Activated B cell treated with CpG ODN at 0.5 μM for 24 hours (primary cell): ENCODE data around the gene GABRB3. TPM values are rescaled to one million over a fixed set of nuclear protein-coding genes. Genes with fewer than 3 reads are reported as not detected.

Source experiments
- ATAC-seq: fragments of 200-7000 bp; cut with Tn5 transposase; one replicate; pipeline ENCODE4 v1.10.0; 2021; ENCODE audit warnings: low read depth, mild to moderate bottlenecking, moderate library complexity
- CTCF ChIA-PET: fragments of 350-600 bp; sonication (Branson Sonifier 250); formaldehyde crosslinking; loops from one replicate; lab custom pipeline; 2021; ENCODE audit warnings: antibody characterized with exemption; lab: Charles Lee
- POLR2A ChIA-PET: fragments of 350-600 bp; sonication (Branson Sonifier 250); formaldehyde crosslinking; loops from one replicate; lab custom pipeline; 2021; ENCODE audit warnings: antibody characterized with exemption; lab: Charles Lee
- DNase-seq: peaks from one replicate; pipeline ENCODE4 v3.0.0; 2022
- H3K27ac Mint-ChIP-seq: one replicate; pipeline ENCODE4 v1.8.0; 2020; ENCODE audit warnings: mixed read lengths
- H3K27me3 Mint-ChIP-seq: one replicate; pipeline ENCODE4 v1.8.0; 2021; ENCODE audit warnings: mixed read lengths
- H3K36me3 Mint-ChIP-seq: one replicate; pipeline ENCODE4 v1.8.0; 2021; ENCODE audit warnings: low read depth, mixed read lengths
- H3K4me1 Mint-ChIP-seq: one replicate; pipeline ENCODE4 v1.8.0; 2021; ENCODE audit warnings: mixed read lengths
- H3K4me3 Mint-ChIP-seq: one replicate; pipeline ENCODE4 v1.8.0; 2020; ENCODE audit warnings: mild to moderate bottlenecking, mixed read lengths
- H3K9me3 Mint-ChIP-seq: one replicate; pipeline ENCODE4 v1.8.0; 2020; ENCODE audit warnings: mixed read lengths
- CTCF ChIP-seq: fragments of 200-600 bp; IDR thresholded peaks from one replicate; pipeline ENCODE4 v1.8.0; 2022; ENCODE audit warnings: antibody characterized with exemption, mild to moderate bottlenecking
- intact Hi-C: fragments of 100-400 bp; cut with micrococcal nuclease; formaldehyde crosslinking; loops from one replicate; pipeline ENCODE4 v1.15.1; 2024
- total RNA-seq: library from RNA; stranded (reverse); gene quantifications from 2 replicates; pipeline ENCODE4 v1.2.3, GENCODE V29; 2022

Gene GABRB3
- total RNA-seq, 1 donor from 2014 or later, result not detected

- H3K4me1 Mint-ChIP-seq, result no peaks in the 10 kb centered on the region
- H3K36me3 Mint-ChIP-seq, result no peaks in the 10 kb centered on the region
- TF ChIP-seq CTCF, result no peak
- intact Hi-C loops, result no loop called here
- H3K27me3 Mint-ChIP-seq, result no peaks in the 10 kb centered on the region
- DNase-seq, result no peak
- ChIA-PET CTCF (no interaction called here), POLR2A (no interaction called here)
- H3K27ac Mint-ChIP-seq, result no peak overlapping the region
- peaks cover 6% of the 10 kb centered on the region for H3K9me3 Mint-ChIP-seq
- no peak for ATAC-seq
- no peak overlapping the region for H3K4me3 Mint-ChIP-seq
Observed at GRCh38 chr15:26713498-26713897, 59.4 kb downstream of the GABRB3 start.

GRCh38 chr15:26712335-26712734 lies 60.5 kb downstream of the GABRB3 start:
- intact Hi-C loops, result no loop called here
- H3K9me3 Mint-ChIP-seq, result peaks cover 7% of the 10 kb centered on the region
- no peaks in the 10 kb centered on the region for H3K36me3 Mint-ChIP-seq
- CTCF ChIA-PET, result no interaction called here
- no peak for TF ChIP-seq CTCF
- no peak overlapping the region for H3K27ac Mint-ChIP-seq
- no peaks in the 10 kb centered on the region for H3K27me3 Mint-ChIP-seq
- H3K4me3 Mint-ChIP-seq, result no peak overlapping the region
- DNase-seq (no peak), ATAC-seq (no peak)
- H3K4me1 Mint-ChIP-seq, result no peaks in the 10 kb centered on the region
- POLR2A ChIA-PET, result no interaction called here

GRCh38 chr15:26711445-26711844 lies 61.4 kb downstream of the GABRB3 start:
- CTCF ChIA-PET, result no interaction called here
- no peak overlapping the region for H3K4me3 Mint-ChIP-seq
- POLR2A ChIA-PET, result no interaction called here
- H3K36me3 Mint-ChIP-seq, result no peaks in the 10 kb centered on the region
- H3K4me1 Mint-ChIP-seq, result no peaks in the 10 kb centered on the region
- peaks cover 7% of the 10 kb centered on the region for H3K9me3 Mint-ChIP-seq
- DNase-seq (no peak), ATAC-seq (no peak)
- intact Hi-C loops, result no loop called here
- TF ChIP-seq CTCF, result no peak
- no peak overlapping the region for H3K27ac Mint-ChIP-seq
- H3K27me3 Mint-ChIP-seq, result no peaks in the 10 kb centered on the region

- Mint-ChIP-seq H3K9me3 (peaks cover 8% of the 10 kb centered on the region), H3K36me3 (no peaks in the 10 kb centered on the region), H3K4me1 (no peaks in the 10 kb centered on the region), H3K4me3 (no peak overlapping the region), H3K27ac (no peak overlapping the region), H3K27me3 (no peaks in the 10 kb centered on the region)
- CTCF ChIA-PET, result no interaction called here
- DNase-seq, result no peak
- POLR2A ChIA-PET, result no interaction called here
- TF ChIP-seq CTCF, result no peak
- no peak for ATAC-seq
- intact Hi-C loops, result no loop called here
Observed at GRCh38 chr15:26702381-26702780, 70.5 kb downstream of the GABRB3 start.

GRCh38 chr15:26698555-26698954 lies 74.3 kb downstream of the GABRB3 start:
- no peaks in the 10 kb centered on the region for H3K4me1 Mint-ChIP-seq
- no peak for ATAC-seq
- no peak for TF ChIP-seq CTCF
- ChIA-PET CTCF (no interaction called here), POLR2A (no interaction called here)
- no peaks in the 10 kb centered on the region for H3K27me3 Mint-ChIP-seq
- DNase-seq, result no peak
- H3K4me3 Mint-ChIP-seq, result no peak overlapping the region
- intact Hi-C loops, result no loop called here
- no peaks in the 10 kb centered on the region for H3K36me3 Mint-ChIP-seq
- H3K9me3 Mint-ChIP-seq, result peaks cover 20% of the 10 kb centered on the region
- no peak overlapping the region for H3K27ac Mint-ChIP-seq
